A549 (cell line): ENCODE results near the gene RMC1. TPM values are rescaled to one million over a fixed set of nuclear protein-coding genes. Genes with fewer than 3 reads are reported as not detected.

Experiments
- ATAC-seq, 2 experiments: fragments of 200-7000 bp in 1 of 2; fragments of >200 bp in 1 of 2; cut with Nextera tagmentation in 1 of 2; cut with Tn5 transposase in 1 of 2; 3 replicates each; pipeline versions ENCODE4 v1.8.0 to v1.9.1; 2018 to 2020; ENCODE audit warnings: mild to moderate bottlenecking in 1 of 2, moderate library complexity in 1 of 2
- CTCF ChIA-PET: fragments of 300-600 bp; sonication (Branson Sonifier 250); formaldehyde crosslinking; extraction: SDS; loops from one replicate; lab custom pipeline; 2021; ENCODE audit warnings: antibody characterized with exemption, inconsistent platforms; lab: Yijun Ruan, JAX
- POLR2A ChIA-PET: fragments of 350-600 bp; formaldehyde crosslinking; extraction: SDS; loops from one replicate; lab custom pipeline; 2021; ENCODE audit warnings: antibody characterized with exemption, inconsistent platforms; lab: Yijun Ruan, JAX
- DNase-seq, 2 experiments: peaks; one replicate each; pipeline versions ENCODE4 v3.0.0 to v3.0.0-alpha.2; 2011 to 2016; ENCODE audit warnings: low read depth in 1 of 2, low spot score in 1 of 2
- FAIRE-seq: peaks from 2 replicates; lab custom pipeline; 2011; peaks lifted over from hg19 to GRCh38; lab: Jason Lieb, UNC
- H3K27ac ChIP-seq, 2 experiments: fragments of >200 bp; sonication (Bioruptor Twin); formaldehyde crosslinking; 3 replicates each; pipeline ENCODE4 v1.5.1; 2016 to 2017
- H3K4me1 ChIP-seq: fragments of >200 bp; sonication (Bioruptor Twin); formaldehyde crosslinking; 3 replicates; pipeline ENCODE4 v1.6.1; 2016
- H3K4me2 ChIP-seq: fragments of >200 bp; sonication (Bioruptor Twin); formaldehyde crosslinking; 3 replicates; pipeline ENCODE4 v1.6.1; 2016
- H3K4me3 ChIP-seq: fragments of >200 bp; sonication (Bioruptor Twin); formaldehyde crosslinking; 3 replicates; pipeline ENCODE4 v1.5.1; 2016
- H3K9me3 ChIP-seq: fragments of >200 bp; sonication (Bioruptor Twin); formaldehyde crosslinking; 3 replicates; pipeline ENCODE4 v1.6.1; 2016
- CHD4 ChIP-seq: fragments of 200-600 bp; sonication (generic); IDR thresholded peaks from 2 replicates; pipeline ENCODE4 v1.6.1; 2016; ENCODE audit warnings: antibody characterized with exemption, mild to moderate bottlenecking, borderline replicate concordance
- EP300 ChIP-seq, 2 experiments: fragments of >200 bp; sonication (Bioruptor Twin); formaldehyde crosslinking; IDR thresholded peaks; 2 replicates in 1 of 2; 3 replicates in 1 of 2; pipeline ENCODE4 v1.6.1; 2016 to 2017
- FOSL2 ChIP-seq, 2 experiments: fragments of 450-650 bp in 1 of 2; fragments of >200 bp in 1 of 2; sonication (Bioruptor Twin) in 1 of 2; formaldehyde crosslinking; IDR thresholded peaks; 2 replicates each; pipeline versions ENCODE4 v1.5.0 to v1.6.1; 2016 to 2020; ENCODE audit warnings: mild to moderate bottlenecking in 1 of 2, moderate library complexity in 1 of 2
- KDM1A ChIP-seq: fragments of 200-600 bp; sonication (generic); IDR thresholded peaks from 2 replicates; pipeline ENCODE4 v1.6.1; 2016; ENCODE audit warnings: low read depth, mild to moderate bottlenecking
- MYC ChIP-seq: IDR thresholded peaks from 2 replicates; pipeline ENCODE4 v1.6.1; 2012; ENCODE audit warnings: mild to moderate bottlenecking, inconsistent platforms, low read length, improper control_type of control experiment, borderline replicate concordance
- RARB ChIP-seq: fragments of 250-450 bp; sonication (Bioruptor Pico); IDR thresholded peaks from 2 replicates; pipeline ENCODE4 v1.8.0; 2021; ENCODE audit warnings: mild to moderate bottlenecking, moderate library complexity
- RNF2 ChIP-seq: fragments of 200-600 bp; sonication (generic); IDR thresholded peaks from 2 replicates; pipeline ENCODE4 v1.6.1; 2016; ENCODE audit warnings: low read depth, mild to moderate bottlenecking, antibody characterized with exemption, moderate library complexity, borderline replicate concordance
- SMC3 ChIP-seq: fragments of >200 bp; sonication (Bioruptor Twin); formaldehyde crosslinking; IDR thresholded peaks from 3 replicates; pipeline ENCODE4 v1.6.1; 2018; ENCODE audit warnings: inconsistent platforms
- ZC3H11A ChIP-seq: fragments of 450-650 bp; IDR thresholded peaks from 2 replicates; pipeline ENCODE4 v1.6.1; 2014; ENCODE audit warnings: antibody characterized with exemption, mild to moderate bottlenecking
- ZSCAN20 ChIP-seq: fragments of 250-450 bp; sonication (Bioruptor Pico); IDR thresholded peaks from 2 replicates; pipeline ENCODE4 v1.8.0; 2022; ENCODE audit warnings: mild to moderate bottlenecking, moderate library complexity
- WGBS: methylation state at CpG from one replicate; pipeline ENCODE4 v1.1.6; 2017; ENCODE audit errors: missing lambda C conversion rate; 5-methylcytosine and 5-hydroxymethylcytosine counted together
- polyA plus RNA-seq, 4 experiments: library from polyadenylated mRNA; depleted of rRNA in 3 of 4; stranded (reverse); fragments of >200 nt; fragmentation: RNase III in 1 of 4; extraction: RNeasy Plus Mini Kit Qiagen cat#74134 plus additional on column Dnase treatment in 1 of 4; gene quantifications; 2 replicates in 3 of 4; 3 replicates in 1 of 4; pipeline ENCODE4 v1.2.3, GENCODE V29; 2011 to 2017
- TF ChIP-seq, protein P1 (sequence below): fragments of 200-600 bp; sonication (generic); IDR thresholded peaks from 2 replicates; pipeline ENCODE4 v1.6.1; 2016; ENCODE audit warnings: antibody characterized with exemption, mild to moderate bottlenecking, moderate library complexity
- TF ChIP-seq, protein P2 (sequence below): IDR thresholded peaks from 2 replicates; pipeline ENCODE4 v1.6.1; 2012
- TF ChIP-seq, protein P3 (sequence below): fragments of 250-450 bp; sonication (Bioruptor Pico); IDR thresholded peaks from 2 replicates; pipeline ENCODE4 v1.5.0; 2020; ENCODE audit warnings: low read depth, mild to moderate bottlenecking, moderate library complexity

The RMC1 gene
- polyA plus RNA-seq, 2 of the 4 experiments (the other 2 are of a cell fraction) = 15.7 to 17.5 TPM

DNA sequence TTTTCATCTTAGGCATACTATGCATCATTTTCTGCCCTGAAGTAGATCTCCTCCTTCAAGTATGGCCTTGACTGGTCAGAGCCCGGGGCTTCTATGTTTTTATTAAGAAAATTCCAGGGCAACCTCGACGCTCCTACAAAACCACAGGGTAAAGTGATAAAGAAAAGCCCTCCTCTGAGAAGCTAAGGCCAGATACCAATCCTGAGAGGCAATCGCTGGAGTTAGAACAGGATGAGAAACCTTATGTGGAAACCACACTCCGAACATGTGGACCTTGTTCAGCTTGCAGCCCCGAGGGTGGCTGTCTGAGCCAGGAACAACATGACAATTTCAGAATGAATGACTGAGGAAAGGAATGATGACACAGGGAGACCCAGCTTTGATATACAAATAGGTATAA, 35.6 kb downstream of the RMC1 start (continued):
- no peak for TF ChIP-seq KDM1A
- no peak for TF ChIP-seq EP300 (IDR thresholded peaks at IDR 0.05)
- TF ChIP-seq, protein P1, sequence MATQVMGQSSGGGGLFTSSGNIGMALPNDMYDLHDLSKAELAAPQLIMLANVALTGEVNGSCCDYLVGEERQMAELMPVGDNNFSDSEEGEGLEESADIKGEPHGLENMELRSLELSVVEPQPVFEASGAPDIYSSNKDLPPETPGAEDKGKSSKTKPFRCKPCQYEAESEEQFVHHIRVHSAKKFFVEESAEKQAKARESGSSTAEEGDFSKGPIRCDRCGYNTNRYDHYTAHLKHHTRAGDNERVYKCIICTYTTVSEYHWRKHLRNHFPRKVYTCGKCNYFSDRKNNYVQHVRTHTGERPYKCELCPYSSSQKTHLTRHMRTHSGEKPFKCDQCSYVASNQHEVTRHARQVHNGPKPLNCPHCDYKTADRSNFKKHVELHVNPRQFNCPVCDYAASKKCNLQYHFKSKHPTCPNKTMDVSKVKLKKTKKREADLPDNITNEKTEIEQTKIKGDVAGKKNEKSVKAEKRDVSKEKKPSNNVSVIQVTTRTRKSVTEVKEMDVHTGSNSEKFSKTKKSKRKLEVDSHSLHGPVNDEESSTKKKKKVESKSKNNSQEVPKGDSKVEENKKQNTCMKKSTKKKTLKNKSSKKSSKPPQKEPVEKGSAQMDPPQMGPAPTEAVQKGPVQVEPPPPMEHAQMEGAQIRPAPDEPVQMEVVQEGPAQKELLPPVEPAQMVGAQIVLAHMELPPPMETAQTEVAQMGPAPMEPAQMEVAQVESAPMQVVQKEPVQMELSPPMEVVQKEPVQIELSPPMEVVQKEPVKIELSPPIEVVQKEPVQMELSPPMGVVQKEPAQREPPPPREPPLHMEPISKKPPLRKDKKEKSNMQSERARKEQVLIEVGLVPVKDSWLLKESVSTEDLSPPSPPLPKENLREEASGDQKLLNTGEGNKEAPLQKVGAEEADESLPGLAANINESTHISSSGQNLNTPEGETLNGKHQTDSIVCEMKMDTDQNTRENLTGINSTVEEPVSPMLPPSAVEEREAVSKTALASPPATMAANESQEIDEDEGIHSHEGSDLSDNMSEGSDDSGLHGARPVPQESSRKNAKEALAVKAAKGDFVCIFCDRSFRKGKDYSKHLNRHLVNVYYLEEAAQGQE = no peak
- TF ChIP-seq ZC3H11A = no peak
- TF ChIP-seq FOSL2 (IDR thresholded peaks at IDR 0.05) = no peak
- TF ChIP-seq FOSL2 (CRISPR knock-in tag; IDR thresholded peaks at IDR 0.05) = no peak
- TF ChIP-seq RARB (CRISPR knock-in tag) = no peak

DNA sequence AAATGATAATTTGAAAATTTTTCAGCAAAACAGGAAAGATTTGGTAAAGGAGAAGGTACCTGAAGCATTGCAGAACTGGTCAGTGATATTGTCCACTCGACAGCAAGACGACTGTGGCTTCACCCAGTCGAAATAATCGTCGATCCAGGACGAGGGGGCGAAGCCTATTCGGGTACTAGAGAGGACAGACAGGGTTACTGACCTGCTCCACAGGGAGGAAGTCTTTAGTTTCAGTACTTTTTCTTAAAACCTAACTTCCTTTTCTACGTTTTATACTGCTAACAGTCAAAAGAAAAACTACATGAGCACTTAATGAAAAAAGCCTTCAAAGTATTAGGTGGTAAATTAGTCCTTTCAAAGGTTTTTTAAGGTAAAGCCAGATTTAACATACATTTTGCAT, 36.0 kb downstream of the RMC1 start:
- Histone ChIP-seq H3K4me1 (no peaks in the 10 kb centered on the region), H3K27ac (no peak overlapping the region), H3K4me3 (no peak overlapping the region), H3K9me3 (no peaks in the 10 kb centered on the region), H3K4me2 (no peak overlapping the region)
- CTCF ChIA-PET = interaction anchor here (1.2 kb wide), 1 partner anchor 23 kb away, joined by 3 read pairs; no protein-coding TSS in a partner anchor
- POLR2A ChIA-PET = no interaction called here
- WGBS = 92% methylated on average over 9 of the region's 9 CpGs
- no peak for ATAC-seq
- no peak for DNase-seq
- TF ChIP-seq ZSCAN20 (CRISPR knock-in tag) (no peak), RNF2 (no peak), FOSL2 (IDR thresholded peaks at IDR 0.05) (no peak), FOSL2 (CRISPR knock-in tag; IDR thresholded peaks at IDR 0.05) (no peak)
- no peak for FAIRE-seq

DNA sequence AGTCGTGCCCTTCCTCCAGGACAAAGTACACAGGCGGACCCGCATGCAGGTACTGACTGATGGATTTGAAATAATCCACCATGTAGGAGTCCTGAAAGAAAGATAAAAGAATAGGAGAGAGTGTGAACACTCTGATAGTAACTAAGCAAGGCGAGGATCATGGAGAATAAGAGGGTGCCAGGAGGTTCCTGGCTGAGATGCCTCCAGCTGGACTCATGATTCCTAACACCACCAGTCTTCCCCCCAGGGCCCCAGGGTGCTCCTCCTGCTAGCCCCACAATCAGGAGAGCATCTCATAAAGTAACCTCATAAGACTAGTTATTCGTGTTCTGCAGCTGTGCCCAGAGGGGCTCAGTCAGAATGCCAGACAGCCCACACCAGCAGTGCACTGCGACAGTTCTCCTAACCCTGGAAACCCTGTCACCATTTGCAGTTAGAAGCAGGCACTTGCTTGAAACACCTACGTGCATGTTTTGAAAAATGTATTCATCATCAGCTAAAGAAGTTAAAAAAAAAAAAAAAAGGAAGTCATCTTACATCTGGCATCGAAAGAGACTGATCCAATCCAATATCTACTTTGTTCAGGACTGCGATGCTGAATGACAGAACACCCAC, 36.7 kb downstream of the RMC1 start:
- FAIRE-seq (no peak), DNase-seq (no peak), ATAC-seq (no peak)
- 93% methylated on average over 8 of the region's 9 CpGs for WGBS
- CTCF ChIA-PET = interaction anchor here (0.7 to 1.0 kb wide), 4 partner anchors 24 to 82 kb away, joined by 3 to 4 read pairs (median 4); no protein-coding TSS in a partner anchor
- POLR2A ChIA-PET = no interaction called here
- Histone ChIP-seq H3K4me2 (no peak overlapping the region), H3K9me3 (no peaks in the 10 kb centered on the region), H3K27ac (no peak overlapping the region)
- TF ChIP-seq, protein P2, sequence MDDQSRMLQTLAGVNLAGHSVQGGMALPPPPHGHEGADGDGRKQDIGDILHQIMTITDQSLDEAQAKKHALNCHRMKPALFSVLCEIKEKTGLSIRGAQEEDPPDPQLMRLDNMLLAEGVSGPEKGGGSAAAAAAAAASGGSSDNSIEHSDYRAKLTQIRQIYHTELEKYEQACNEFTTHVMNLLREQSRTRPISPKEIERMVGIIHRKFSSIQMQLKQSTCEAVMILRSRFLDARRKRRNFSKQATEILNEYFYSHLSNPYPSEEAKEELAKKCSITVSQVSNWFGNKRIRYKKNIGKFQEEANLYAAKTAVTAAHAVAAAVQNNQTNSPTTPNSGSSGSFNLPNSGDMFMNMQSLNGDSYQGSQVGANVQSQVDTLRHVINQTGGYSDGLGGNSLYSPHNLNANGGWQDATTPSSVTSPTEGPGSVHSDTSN = no peak
- TF ChIP-seq MYC (no peak), SMC3 (no peak)
- TF ChIP-seq, all 56 proteins: peak for 0
- Histone ChIP-seq H3K4me1 (no peaks in the 10 kb centered on the region), H3K4me3 (no peak overlapping the region)

DNA sequence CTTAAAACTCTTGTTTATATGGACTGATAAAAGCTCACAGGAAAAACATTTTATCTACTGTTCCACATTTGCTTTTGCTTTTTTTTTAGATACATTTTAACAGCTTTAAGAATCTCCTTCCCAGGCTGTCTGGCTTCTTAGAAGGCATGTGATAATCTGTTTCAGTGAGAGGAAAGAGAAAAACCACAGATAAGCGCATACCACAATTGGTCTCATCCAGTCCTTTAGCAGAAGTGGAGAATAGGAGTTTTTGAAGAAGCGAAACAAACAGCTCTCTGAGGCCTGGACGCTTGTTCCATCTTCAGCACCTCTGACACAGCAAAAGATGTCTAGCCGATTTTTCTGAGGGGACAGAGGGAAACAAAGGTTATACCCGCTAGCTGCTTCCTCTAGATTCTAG, 37.6 kb downstream of the RMC1 start:
- 81% methylated on average over 5 of the region's 5 CpGs for WGBS
- H3K4me1 ChIP-seq = peaks cover 7% of the 10 kb centered on the region
- no peaks in the 10 kb centered on the region for H3K9me3 ChIP-seq
- TF ChIP-seq, protein P3, sequence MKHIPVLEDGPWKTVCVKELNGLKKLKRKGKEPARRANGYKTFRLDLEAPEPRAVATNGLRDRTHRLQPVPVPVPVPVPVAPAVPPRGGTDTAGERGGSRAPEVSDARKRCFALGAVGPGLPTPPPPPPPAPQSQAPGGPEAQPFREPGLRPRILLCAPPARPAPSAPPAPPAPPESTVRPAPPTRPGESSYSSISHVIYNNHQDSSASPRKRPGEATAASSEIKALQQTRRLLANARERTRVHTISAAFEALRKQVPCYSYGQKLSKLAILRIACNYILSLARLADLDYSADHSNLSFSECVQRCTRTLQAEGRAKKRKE (CRISPR knock-in tag) = no peak
- TF ChIP-seq CHD4 = no peak
- no peak overlapping the region for H3K27ac ChIP-seq
- DNase-seq = no peak
- CTCF ChIA-PET = interaction anchor here (0.7 to 1.0 kb wide), 4 partner anchors 24 to 81 kb away, joined by 3 to 4 read pairs (median 4); no protein-coding TSS in a partner anchor
- POLR2A ChIA-PET = no interaction called here
- no peak overlapping the region for H3K4me3 ChIP-seq
- no peak overlapping the region for H3K4me2 ChIP-seq
- no peak for FAIRE-seq
- no peak for ATAC-seq
